Measurements from ENCODE around the gene PRR23E.

GRCh38 chr3:127168271-127168670 is 24.7 kb upstream of the PRR23E start:
- no peak for TF ChIP-seq YY1 (IDR thresholded peaks at IDR 0.05; ENCODE audit: low read depth)
- TF ChIP-seq TCF12 (IDR thresholded peaks at IDR 0.05; ENCODE audit: low read depth) = no peak
- TF ChIP-seq NFIC (IDR thresholded peaks at IDR 0.05) = no peak
- no peak for TF ChIP-seq EP300 (IDR thresholded peaks at IDR 0.05; ENCODE audit: borderline replicate concordance)
